HG02885 (cell line): ENCODE results near the gene MITD1.
"Not testable (repeated sequence)": the region's sequence is repeated elsewhere in the genome, so short reads cannot be mapped to it uniquely, and the experiment has no call there.

Experiments
- ATAC-seq: cut with Tn5 transposase; IDR thresholded peaks from one replicate; pipeline ENCODE4 v1.9.1; 2021; ENCODE audit warnings: mild to moderate bottlenecking; ENCODE audit not compliant: unreplicated experiment, poor library complexity

MITD1 gene

DNA sequence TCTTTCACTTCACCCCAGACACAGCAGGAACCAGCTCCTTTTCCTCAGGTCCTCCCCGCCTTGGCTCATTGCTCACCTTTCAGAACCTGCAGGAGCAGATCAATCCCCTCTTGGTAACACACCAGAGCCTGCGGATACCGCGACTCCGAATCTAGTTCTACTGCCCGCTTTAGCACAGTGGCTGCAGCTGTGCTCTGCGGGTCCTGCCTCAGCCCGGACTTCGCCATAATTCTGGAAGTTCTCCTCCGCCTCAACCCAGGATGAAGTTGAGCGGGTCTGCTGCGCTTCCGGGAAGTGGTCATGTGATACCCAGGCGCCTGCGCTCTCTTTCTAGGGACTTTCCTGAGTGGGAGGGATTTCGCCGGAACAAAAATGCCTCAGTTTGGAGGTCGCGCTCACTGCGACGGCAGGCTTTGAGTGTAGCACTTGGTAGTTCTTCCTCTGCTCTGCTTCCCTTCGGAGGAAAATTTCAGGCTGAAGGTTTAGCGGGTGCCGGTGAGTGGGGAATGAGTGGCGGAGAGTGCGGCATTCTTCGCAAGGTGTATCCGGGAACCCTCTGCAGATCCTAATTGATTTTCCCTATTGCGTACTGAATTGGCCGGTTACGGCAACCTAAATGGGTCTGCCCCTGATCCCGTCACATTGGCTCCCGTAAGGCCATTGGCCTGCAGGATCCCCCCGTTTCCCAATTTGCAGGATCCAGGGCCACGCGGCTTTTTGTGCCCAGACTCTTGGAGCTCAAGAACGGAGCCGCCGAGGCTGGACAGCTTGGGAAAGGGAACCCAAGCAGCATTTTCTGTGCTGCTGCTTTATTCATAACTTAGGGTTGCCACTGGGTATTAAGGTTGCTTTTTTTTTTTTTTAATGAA lies at the start of gene MITD1, which contains the start of gene MRPL30:
Gene MITD1 (minus strand): TSS at position 304 of the 869 bp plus-strand sequence. CDS start 77 bp downstream, at position 227.
Gene MRPL30 (plus strand): TSS at position 430 of the 869 bp plus-strand sequence. CDS start 5,020 bp downstream, outside the sequence.
- peak; percentile 93 for ATAC-seq

GRCh38 chr2:99217929-99218501 lies 37.2 kb upstream of the MITD1 start:
- no peak for ATAC-seq

GRCh38 chr2:99216096-99216495 lies 35.2 kb upstream of the MITD1 start:
- ATAC-seq, result no peak

GRCh38 chr2:99205491-99205890 lies 24.6 kb upstream of the MITD1 start:
- ATAC-seq, result no peak

DNA sequence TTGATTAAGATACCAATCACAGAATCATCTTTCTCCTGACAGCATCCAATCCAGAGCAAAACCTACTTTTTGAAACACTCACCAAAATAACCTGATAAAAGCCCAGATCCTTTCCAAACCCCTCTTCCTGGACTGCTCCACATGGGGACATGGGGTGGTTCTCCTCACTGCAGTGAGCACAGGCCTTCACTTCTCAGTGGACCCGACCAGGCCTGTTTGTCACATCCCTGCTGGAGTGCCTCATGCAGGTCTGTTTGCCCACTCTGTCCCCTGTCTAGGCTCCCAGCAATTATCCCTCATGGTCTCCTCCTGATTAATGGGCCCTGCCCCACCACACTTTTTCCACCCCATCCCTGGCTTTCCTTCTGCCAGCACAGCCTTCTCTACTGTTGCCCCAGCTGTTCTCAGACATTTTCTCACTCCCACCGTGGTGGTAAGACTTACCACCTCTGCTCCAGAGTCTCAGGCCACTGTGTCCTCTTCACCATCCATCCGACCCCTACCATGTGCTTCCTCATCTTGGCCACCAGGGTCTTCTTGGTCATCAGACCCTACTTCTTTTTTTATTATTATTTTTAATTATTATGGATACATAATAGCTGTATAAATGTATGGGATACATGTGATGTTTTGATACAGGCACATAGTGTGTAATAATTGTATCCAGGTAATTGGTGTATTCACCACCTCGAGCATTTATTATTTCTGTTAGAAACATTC lies 21.3 kb upstream of the MITD1 start:
- no peak for ATAC-seq

DNA sequence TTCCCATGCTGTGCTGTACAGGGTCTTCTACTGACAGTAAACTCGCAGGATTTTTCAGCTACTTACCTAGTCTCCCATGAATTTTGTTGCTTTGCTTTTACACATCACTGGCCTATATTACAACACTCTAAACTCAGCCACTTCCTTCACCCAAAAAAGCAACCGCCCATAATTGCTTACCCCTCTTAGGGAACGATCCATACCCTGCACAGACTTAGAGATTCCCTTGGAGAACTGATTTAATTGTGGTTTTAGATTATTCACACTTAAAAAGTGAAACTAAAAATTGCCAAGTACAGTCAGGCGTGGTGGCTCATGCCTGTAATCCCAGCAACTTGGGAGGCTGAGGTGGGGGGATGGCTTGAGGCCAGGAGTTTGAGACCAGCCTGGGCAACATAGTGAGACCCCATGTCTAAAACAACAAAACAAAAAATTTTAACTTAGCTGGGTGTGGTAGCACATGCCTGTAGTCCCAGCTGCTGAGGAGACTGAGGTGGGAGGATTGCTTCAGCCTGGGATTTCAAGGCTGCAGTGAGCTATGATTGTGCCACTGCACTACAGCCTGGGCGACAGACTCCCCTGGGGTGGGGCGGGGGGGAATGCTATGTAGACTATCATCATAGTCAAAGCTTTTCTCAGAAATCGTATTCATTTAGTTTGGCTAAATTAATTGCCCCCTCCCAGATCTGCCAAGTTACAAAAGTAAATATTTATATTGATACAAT lies 19.4 kb upstream of the MITD1 start:
- ATAC-seq, result no peak

- no peak for ATAC-seq
Observed at GRCh38 chr2:99198103-99198841, 17.4 kb upstream of the MITD1 start.

DNA sequence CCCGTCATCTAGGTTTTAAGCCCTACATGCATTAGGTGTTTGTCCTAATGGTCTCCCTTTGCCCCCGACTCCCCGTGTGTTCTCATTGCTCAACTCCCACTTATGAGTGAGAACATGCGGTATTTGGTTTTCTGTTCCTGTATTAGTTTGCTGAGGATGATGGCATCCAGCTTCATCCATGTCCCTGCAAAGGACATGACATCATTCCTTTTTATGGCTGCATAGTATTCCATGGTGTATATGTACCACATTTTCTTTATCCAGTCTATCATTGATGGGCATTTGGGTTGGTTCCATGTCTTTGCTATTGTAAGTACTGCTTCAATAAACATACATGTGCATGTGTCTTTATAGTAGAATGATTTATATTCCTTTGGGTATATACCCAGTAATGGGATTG lies 11.5 kb upstream of the MITD1 start:
- not testable (repeated sequence) for ATAC-seq

GRCh38 chr2:99190548-99190947 lies 9.7 kb upstream of the MITD1 start:
- no peak for ATAC-seq

GRCh38 chr2:99188357-99188756 lies 7.5 kb upstream of the MITD1 start:
- ATAC-seq, result no peak

DNA sequence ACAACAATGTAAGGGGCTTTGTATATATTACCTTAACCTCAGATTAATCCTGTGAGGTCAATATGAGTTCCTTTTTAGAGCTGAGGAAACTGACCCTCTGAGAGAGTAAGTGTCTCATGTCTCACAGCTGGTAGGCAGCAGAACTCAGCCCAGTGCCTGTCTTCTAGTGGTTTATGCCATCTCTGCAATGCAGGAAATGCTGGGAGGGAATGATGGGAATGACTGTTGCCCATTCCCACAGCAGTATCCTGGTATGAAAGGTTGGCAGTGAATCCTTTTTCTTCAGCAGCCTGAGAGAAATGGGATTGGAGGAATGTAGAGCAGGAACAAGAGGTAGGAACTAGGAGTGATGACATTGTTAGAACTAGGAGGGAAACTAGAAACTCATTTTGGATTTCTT lies 6.2 kb upstream of the MITD1 start:
- ATAC-seq, result no peak

- ATAC-seq, result no peak
Observed at GRCh38 chr2:99184811-99185210, 4.0 kb upstream of the MITD1 start.

GRCh38 chr2:99183025-99183424 lies 2.2 kb upstream of the MITD1 start:
- no peak for ATAC-seq

DNA sequence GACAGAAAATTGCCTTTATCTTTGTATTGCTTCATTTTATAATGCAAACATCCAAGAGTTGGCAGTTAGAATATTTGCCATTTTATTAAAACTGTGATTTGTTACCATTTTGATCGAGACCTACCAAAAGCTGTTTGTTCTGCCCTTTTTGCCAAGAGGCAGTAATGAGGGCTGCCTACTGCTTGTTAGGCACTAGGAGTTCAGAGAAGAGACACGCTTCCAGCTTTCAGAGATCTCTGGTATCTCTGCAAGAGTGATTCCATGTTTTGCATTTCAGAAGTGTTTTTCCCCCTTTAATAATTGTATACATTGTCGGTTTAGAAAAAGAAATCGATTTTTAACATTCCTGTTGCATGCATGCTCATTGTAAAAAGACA lies 754 bp upstream of the MITD1 start:
- ATAC-seq, result no peak

GRCh38 chr2:99171377-99172140 lies 9.3 kb downstream of the MITD1 start:
- no peak for ATAC-seq

DNA sequence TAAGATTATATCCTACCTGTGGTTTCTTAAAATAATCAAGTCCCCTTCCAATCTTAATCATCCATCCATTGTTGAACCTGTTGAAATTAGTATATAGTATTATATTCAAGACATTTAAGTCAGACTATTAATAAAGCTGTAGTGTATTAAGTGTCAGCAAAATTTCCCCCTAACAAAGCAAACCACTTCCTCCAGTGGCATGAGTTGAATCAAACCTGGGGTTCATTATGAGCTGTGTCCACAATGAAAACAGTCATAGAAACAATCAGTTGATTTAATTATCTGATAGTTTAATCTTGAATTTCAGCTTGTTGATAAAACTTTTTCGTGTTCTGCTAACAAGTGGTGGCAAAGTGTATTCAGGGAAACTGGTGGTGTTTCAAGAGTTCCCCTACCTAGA lies 11.3 kb downstream of the MITD1 start:
- ATAC-seq, result no peak

GRCh38 chr2:99166218-99166617 lies 14.6 kb downstream of the MITD1 start:
- ATAC-seq, result no peak

DNA sequence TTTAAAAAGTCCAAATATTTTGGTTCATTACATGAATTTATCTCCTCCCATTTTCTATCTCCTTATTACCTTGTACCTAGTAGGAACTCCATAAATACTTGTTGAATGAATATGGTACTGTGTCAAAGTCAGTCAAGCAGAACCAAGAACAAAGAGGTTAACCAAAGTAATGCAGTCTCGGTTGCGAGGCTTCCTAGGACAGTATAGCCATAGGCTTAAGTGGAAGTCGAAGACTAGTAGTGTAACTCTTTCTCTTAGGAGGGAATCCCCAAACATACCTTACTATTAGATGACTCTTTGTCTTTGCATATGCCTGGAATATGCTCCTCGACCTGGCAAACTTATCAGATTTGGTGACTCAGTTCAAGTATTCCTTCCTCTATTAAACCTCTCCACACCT lies 21.3 kb downstream of the MITD1 start:
- no peak for ATAC-seq

GRCh38 chr2:99158599-99158998 lies 22.3 kb downstream of the MITD1 start:
- ATAC-seq, result no peak
